ENCODE data around the gene FAM171A2.
A peak's percentile ranks its signal among the peaks of the same experiment; 100 is the strongest.
"Not testable (repeated sequence)": the region's sequence is repeated elsewhere in the genome, so short reads cannot be mapped to it uniquely, and the experiment has no call there.

Gene FAM171A2

DNA sequence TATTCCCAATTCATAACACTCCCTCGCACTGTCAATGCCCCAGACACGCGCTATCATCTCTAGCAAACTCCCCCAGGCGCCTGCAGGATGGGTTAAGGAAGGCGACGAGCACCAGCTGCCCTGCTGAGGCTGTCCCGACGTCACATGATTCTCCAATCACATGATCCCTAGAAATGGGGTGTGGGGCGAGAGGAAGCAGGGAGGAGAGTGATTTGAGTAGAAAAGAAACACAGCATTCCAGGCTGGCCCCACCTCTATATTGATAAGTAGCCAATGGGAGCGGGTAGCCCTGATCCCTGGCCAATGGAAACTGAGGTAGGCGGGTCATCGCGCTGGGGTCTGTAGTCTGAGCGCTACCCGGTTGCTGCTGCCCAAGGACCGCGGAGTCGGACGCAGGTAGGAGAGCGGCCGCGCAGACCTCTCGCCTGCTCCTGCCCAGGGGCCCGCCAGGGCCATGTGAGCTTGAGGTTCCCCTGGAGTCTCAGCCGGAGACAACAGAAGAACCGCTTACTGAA is 18.7 kb downstream of the FAM171A2 start, which contains the start of gene GRN:
GRN (plus strand) TSS at position 364 of the 515 bp plus-strand sequence. CDS start 3,863 bp downstream, outside the sequence.
- DNase-seq (ENCODE audit: low read depth): peak; percentile 87

DNA sequence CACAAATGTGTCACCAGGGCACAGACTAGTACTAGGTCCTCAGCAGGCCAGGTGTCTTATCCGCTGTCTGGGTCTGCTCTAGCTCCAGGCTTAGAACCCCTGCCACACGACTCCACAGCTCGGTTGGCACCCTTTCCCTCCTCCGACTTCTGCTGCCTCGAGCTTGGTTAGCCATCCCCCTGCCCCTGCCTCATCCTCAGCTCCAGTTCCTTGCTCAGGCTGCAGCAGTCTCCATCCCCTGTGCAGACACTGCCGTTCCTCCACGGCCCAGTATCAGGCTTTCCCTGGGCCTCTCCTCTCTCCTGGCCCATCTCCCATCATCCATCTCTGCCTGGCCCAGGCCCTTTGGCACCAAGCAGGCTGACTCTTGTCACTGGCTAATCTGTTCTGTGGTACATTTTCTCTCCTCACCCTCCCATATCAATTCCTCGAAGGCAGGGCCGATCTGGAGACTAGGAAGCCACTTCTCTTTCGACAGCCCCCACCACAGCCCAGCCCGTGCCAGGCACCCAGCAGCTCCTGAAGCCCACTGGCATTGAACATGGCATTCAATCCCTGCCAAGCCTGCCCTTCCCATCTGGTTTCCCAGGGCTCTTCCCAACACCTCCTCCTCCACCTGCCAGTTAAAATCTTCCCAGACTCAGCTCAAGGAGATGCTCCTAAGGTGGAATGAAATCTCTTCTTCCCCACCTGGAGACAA is 20.0 kb downstream of the FAM171A2 start:
- DNase-seq (ENCODE audit: low read depth): no peak

DNA sequence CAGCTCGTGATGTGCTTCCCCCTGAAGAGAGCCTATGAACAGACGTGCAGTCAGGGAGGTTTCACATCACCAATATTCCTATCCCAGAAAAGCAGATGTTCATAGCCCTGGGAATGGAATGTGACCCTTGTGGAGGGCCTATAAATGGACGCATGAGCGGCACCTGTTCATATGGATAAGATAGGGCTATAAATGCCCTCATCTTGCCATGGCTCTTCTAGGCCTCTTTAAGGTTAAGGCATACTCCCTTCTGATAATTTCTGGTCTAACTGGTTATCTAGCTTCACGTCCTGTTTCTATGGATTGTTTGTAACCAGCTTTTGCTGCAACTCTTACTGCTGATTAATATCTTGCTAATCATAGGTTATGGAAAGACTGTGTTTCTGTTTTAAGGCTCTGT is 23.1 kb downstream of the FAM171A2 start:
- not testable (repeated sequence) for DNase-seq (ENCODE audit: low read depth)

DNA sequence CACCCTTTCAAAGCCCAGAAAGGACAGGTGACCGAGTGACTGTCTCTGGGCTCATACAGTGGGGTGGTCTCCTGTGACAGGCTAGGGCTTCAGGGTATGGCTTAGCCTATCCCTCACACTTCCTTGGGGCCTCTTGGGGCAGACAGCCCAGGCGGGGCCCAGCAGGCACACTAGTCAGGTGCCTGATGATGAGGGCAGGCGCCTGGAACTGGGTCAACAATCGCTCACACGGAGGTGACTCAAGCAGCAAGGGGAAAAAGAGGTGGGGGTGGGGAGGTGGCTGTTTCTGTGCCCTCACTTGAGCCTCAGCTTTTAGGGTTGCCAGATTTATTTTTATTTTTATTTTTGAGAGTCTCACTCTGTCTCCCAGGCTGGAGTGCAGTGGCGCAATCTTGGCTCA is 25.0 kb downstream of the FAM171A2 start:
- no peak for DNase-seq (ENCODE audit: low read depth)

DNA sequence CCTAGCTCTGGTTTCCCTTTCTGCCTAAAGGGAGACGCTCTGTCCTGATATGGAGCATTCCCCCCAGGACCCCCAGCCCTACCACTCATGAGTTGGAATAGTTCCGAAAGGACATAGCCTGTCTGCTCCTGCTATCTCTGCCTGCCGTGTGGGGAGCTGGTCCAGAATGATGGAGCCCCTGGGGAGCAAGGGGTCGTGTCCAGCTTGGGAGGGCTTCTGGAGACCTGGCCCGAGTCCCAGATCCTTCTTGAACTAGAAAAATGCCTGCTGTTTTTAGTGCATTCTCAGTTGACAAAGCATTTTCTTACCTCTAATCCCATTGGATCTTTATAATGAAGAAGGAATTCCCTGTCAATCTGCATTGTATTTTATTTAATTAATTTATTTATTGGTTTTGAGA is 27.7 kb downstream of the FAM171A2 start:
- no peak for DNase-seq (ENCODE audit: low read depth)

DNA sequence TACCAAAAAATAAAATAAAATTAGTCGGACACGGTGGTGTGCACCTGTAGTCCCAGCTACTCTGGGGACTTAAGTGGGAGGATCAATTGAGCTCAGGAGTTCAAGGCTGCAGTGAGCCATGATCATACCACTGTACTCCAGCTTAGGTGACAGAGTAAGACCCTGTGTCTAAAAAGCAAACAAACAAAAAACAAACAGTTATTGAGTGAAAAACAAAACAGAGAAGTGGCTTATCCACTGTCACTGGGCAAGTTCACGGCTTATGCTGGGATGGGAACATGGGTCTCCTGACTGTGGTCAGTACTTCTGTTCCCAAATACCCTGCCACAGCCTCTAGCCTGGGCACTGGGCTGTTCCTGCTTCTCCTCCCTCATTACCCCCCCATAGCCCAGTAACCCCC is 28.1 kb downstream of the FAM171A2 start:
- no peak for DNase-seq (ENCODE audit: low read depth)

DNA sequence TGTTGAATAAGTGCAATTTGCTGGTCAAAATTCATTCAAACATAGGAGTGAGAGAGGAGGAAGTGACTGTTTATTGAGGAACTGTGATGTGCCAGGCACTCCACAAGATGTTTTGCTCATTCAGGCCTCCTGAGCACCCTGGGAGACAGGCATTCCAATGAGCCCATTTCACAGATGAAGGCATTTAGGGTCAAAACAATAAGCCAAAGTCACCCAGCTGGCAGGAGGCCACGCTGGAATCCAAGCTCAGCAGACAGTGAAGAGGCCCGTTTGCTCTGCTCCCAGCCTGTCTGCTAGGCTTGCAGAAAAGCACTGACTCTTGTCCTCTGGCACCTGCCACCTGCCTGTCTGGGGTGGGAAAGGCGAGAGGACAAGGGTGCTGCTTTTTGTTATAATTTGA is 28.9 kb downstream of the FAM171A2 start:
- no peak for DNase-seq (ENCODE audit: low read depth)

DNA sequence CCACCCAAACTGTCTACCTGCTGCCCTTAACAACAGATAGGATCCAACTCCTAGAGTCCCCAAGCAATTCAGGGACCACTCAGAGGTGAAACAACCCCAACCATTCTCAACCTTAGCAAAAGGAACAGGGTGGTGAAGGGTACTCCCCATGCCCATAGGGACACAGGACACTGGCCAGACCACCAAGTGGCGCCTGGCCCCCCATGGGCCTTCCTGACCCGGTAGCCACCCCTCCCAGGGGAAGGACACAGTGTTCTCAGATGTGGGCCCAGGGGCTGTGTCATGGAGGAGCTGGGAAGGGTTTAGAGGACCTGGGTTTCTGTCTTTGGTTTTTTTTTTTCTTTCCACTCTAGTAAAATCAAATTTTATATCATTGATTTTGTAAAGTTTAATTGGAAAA is 29.3 kb downstream of the FAM171A2 start:
- DNase-seq (ENCODE audit: low read depth): no peak

DNA sequence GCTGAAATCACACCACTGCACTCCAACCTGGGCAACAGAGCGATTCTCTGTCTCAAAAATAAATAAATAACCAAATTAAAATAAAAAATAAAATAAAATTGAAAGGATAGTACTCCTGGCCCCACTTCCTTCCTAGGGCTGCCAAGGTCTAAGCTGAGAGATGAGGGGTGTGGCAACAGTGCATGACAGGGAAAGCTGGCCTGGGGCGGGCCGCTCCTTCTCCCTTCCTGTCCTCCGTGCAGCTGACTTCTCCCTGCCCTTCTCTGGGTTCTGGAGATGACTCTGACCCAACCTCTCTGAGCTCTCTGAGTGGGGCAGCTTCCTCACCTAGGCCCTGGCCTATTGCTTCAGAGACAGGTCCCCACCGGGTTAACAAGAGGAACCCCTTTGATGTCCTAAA is 30.3 kb downstream of the FAM171A2 start:
- no peak for DNase-seq (ENCODE audit: low read depth)

DNA sequence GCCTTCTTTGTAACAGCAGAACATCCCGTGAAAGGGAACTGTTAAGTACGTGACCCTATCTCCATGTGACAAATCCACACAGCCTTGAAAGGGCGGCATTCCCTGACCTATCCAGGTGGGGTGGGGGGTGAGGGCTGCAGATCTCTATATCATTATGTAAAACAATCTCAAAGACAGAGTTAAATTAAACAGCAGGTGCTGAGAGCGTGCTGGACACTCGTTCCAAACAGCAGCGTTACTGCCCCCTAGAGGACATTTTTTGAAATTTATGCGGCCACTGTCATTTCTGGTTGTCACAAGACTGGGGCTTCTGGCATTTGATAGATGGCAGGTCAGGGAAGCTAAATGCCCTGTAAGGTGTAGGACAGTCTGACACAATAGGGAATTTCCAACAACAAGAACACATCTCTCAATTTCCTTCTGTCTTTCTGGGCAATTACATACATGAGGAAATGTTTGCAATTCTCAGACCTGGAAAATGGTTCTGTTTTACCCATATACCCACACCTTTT is 32.3 kb downstream of the FAM171A2 start:
- no peak for DNase-seq (ENCODE audit: low read depth)

DNA sequence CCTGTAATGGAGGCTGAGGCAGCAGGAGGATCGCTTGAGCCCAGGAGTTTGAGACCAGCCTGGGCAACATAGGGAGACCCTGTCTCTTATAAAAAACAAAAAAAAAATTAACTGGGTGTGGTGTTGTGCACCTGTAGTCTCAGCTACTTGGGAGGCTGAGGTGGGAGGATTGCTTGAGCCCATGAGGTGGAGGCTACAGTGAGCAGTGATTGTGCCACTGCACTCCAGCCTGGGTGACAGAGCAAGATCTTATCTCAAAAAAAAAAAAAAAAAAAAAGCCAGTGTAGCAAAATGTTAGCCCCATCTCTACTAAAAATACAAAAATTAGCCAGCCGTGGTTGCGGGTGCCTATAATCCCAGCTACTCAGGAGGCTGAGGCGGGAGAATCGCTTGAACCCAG is 33.4 kb downstream of the FAM171A2 start:
- not testable (repeated sequence) for DNase-seq (ENCODE audit: low read depth)

DNA sequence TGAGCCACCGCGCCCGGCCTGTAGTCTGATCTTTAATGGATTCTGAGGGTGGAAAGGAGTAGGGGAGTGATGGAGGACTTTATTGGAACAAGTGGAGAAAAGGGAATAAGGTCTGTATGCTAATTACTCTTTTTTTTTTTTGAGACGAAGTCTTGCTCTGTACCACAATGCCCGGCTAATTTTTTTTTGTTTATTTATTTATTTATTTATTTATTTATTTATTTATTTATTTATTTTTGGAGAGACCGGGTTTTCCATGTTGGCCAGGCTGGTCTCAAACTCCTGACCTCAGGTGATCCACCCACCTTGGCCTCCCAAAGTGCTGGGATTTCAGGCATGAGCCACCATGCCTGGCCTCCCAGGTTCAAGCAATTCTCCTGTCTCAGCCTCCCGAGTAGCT is 34.1 kb downstream of the FAM171A2 start:
- DNase-seq (ENCODE audit: low read depth): not testable (repeated sequence)

DNA sequence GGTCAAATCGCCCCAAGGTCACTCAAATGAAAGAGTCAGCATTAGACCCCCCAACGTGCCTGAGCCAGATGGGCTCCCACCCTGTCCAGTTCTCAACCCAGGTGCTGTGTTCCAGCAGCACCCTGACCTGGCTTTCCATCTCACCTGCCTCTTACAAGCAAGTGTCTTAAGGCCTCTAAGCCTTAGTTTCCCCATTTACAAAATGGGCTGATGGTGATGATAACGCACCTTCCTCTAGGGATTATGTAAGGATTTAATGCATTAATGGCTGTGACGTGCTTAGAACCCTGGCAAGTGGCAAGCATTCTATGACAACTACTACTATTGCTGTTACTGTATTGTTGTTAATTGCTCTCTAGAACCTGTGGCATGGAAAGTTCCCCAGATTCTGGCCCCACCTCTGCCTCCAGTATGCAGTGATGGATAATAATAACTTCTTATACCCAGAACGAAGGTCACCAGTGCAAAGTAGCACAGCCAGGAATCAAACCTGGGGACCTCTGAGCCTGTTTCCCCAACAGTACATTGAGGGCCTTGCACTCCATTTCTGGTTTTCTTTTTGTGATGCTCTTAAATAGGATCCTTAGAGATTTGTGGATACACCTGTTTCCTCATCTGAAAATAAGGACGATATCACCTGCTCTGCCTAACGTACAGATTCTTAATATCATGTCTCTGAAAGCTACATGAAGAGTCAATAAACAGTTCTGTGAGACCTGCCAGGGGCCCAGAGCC is 35.8 kb downstream of the FAM171A2 start:
- DNase-seq (ENCODE audit: low read depth): no peak

DNA sequence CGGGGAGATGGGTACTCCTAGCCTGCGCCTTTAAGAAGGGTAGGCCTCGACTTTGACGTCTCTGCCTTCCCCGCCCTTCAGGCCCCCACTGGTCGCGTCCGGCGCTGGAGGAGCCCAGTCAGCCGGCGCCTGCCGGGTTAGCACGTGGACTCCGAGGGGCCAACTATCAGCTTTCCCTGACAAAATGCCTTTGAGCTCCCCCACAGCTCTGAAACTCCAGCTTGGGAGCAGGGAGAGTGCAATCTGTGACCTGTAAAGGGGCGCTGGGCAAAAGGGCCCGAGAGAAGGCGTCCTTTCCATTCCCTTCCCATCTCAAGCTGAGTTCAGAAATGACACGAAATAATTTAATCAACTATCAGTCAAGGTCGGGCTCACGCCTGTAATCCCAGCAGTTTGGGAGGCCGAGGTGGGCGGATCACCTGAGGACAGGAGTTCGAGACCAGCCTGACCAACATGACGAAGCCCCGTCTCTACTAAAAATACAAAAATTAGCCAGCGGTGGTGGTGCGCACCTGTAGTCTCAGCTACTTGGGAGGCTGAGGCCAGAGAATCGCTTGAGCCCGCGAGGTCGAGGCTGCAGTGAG is 36.7 kb downstream of the FAM171A2 start:
- peak; percentile 64 for DNase-seq (ENCODE audit: low read depth)

DNA sequence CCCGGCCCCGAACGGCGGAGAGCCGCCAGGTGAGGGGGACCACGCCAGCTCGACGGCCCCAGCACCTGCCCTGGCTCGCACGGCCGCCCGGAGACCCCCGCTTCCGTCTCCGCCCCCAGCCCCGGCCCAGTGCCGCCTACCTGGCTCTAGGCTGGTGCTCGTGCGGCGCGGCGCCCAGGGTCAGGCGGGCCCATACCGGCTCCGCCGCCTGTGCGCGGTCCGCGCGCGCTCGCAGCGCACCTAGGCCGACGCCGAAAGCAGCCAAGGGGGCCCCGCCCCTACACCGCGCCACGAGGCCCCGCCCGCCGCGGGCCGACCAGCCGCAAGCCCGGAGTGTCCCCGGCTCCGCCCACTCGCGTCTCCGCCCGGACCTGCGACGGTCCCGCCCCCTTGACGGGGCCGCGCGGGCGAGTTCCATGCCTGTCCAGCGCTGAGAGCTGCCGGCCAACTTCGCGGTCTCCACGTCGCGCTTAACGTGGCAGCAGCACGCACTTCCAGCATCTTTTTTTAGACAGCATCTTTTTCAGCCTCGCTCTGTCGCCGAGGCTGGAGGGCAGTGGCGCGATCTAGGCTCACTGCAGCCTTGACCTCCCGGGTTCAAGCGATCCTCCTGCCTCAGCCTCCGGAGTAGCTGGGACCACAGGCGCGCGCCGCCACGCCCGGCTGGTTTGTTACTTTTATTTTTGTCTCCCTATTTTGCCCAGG is 38.9 kb downstream of the FAM171A2 start, which contains the start of gene SLC25A39:
SLC25A39 (minus strand) TSS at position 253 of the 705 bp plus-strand sequence. CDS start 1,261 bp downstream, outside the sequence.
- DNase-seq (ENCODE audit: low read depth): peak; percentile 36

DNA sequence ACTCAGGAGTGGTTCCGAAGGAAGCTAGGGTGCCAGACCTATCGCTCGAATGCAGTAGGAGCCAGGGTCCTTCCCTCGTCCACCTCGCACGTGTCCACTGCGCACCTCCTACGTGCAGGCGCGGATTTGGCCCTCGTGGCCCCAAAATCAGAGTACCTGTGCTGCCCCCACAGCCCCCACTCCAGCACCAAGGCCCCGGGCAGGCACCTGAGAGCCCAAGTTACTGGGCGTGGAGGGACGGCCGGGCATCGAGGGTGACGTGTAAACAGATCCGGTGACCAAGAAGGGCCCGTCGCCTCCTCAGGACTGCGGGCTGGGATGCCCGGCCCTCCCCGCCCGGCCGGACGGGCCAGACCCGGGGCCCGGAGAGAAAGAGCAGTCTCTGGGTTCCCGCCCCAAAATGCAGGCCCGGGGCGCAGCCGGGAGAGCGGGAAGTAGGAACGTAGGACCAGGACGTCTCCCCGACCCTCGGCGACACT is 39.5 kb downstream of the FAM171A2 start:
- DNase-seq (ENCODE audit: low read depth): no peak

DNA sequence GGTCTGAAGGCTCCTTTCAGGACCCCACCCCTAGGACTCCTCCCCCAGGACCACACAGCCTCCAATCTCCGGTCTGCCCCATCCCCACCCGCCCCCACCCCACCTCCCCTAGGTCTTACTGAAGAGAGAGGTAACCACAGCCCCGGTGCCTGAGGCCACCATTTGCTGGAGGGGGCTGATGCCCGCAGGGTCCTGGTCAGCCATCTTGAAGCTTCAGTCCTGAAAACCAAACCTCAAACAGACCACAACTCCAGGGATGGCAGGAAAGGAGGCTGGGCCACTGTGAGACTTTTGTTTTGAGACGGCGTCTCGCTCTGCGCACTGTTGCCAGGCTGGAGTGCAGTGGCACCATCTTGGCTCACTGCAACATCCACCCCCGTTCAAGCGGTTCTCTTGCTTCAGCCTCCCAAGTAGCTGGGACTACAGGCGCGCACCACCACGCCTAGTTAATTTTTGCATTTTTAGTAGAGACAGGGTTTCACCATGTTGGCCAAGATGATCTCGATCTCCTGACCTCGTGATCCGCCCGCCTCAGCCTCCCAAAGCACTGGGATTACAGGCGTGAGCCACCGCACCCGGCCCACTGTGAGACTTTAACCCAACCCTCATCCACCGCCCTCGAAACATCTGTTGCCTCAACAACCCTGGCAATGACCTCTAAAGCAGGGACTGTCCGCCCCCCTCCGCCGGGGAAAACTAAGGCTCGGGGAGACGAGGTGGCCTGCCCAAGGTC is 40.1 kb downstream of the FAM171A2 start:
- DNase-seq (ENCODE audit: low read depth): no peak

DNA sequence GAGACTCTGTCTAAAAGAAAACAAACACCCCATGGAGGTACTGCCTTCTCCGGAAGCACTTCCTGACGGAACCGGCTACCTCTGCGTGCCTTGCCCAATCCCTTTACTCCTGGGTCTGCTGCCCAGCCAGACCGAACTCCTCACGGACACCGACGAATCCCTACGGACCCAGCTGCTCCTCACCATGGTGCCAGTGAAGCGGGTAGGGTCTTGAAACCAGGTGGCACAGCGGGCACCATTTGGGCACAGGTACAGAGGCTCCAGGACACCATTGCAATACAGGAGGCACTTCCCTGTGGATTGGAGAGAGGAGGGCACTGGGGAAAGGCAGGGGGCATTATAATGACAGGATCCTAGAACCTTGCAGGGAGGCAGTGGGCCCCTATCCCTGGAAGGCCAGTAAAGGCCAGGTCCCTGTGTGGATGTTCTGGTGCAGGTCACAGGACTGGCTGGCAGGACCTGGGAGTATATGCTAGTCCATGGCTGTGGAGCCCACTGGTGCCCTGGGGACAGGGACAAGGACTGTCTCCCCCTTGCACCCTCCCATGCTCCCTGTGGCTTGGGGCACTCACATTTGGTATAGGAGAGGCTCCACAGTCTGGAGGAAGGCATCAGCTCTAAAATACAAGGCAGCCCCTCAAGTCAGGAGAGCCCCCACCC is 41.3 kb downstream of the FAM171A2 start:
- no peak for DNase-seq (ENCODE audit: low read depth)

DNA sequence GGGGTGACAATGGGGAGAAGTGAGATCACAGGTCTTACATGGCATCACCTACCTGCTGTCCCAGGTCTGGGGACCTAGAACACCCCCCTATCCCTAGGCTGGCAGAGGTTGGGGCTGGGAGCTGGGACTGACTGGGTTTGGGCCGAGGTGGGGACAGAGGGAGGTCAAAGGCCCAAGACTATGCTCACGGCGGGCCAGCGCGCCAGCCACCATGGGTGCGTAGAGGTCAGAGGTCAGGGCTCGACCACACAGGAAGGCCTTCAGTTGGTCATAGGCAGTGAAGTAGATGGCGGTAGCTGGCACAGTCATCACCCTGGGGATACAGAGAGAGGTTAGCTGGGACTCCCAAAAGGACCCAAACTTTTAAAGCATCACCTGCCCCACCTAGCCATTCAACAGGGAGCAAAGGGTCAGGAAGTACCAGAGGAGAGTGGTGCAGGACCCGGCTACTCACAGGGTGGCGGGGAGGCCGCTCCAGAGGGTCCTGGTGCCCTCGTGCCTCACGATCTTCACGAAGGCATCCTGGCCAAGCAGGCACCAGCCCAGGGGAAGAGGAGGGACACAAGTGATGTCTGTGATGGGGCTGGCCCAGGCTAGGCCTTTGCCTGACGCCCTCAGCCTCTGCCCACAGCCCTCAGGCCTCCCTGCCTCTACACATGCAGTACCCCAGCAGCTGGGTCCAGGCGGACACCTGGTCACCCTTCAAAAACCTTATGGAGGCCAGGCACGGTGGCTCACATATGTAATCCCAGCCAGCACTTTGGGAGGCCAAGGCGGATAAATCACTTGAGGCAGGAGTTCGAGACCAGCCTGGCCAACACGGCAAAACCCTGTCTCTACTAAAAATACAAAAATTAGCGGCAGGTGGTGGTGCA is 42.2 kb downstream of the FAM171A2 start:
- no peak for DNase-seq (ENCODE audit: low read depth)

DNA sequence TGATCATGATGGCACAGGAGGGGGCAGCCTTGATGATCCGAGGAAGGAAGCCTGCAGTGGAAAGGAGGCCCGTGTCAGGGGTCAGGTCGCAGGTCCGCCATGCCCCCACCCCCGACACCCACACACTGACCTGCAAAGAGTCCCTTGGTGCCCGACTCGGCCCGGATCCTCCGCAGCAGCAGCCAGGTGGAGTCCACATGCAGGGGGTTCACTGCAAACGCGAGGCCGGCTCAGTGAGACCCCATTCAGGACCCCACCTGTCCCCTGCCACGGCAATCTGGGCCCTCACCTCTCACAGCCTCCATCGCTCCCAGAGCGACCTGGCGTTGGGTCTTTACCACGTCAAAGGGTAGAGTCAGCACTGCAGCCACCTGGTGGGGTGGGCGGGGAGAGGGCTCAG is 43.6 kb downstream of the FAM171A2 start:
- DNase-seq (ENCODE audit: low read depth): no peak
